SH-SY5Y (cell line): ENCODE measurements around the gene POLR3E.

ENCODE experiments used
- GATA2 ChIP-seq: IDR thresholded peaks from 2 replicates; pipeline ENCODE4 v1.6.1; 2011; ENCODE audit warnings: mild to moderate bottlenecking, low read depth, low read length
- GATA3 ChIP-seq: IDR thresholded peaks from 2 replicates; pipeline ENCODE4 v1.6.1; 2011; ENCODE audit warnings: low read depth, mild to moderate bottlenecking, low read length, moderate library complexity

- no peak for TF ChIP-seq GATA2
- no peak for TF ChIP-seq GATA3
Observed at GRCh38 chr16:22278441-22279230, 18.6 kb upstream of the POLR3E start.
